Left renal pelvis (tissue), 4 donors: Measurements from ENCODE around the gene MACROD1. TPM values are rescaled to one million over a fixed set of nuclear protein-coding genes. Genes with fewer than 3 reads are reported as not detected.

Experiments
- DNase-seq, 4 donors: peaks; one replicate each; pipeline ENCODE4 v3.0.0-alpha.2; 2013; ENCODE audit warnings: low read depth in 4 of 4, low spot score in 3 of 4
- polyA plus RNA-seq, 4 donors: library from polyadenylated mRNA; unstranded; fragments of 120-200 nt; gene quantifications; one replicate each; pipeline ENCODE4 v1.2.1, GENCODE V29; 2013; ENCODE audit not compliant: insufficient read length in 4 of 4

MACROD1 gene
- polyA plus RNA-seq, 4 donors, result 14.9 to 17.8 (median 15.3) TPM

DNA sequence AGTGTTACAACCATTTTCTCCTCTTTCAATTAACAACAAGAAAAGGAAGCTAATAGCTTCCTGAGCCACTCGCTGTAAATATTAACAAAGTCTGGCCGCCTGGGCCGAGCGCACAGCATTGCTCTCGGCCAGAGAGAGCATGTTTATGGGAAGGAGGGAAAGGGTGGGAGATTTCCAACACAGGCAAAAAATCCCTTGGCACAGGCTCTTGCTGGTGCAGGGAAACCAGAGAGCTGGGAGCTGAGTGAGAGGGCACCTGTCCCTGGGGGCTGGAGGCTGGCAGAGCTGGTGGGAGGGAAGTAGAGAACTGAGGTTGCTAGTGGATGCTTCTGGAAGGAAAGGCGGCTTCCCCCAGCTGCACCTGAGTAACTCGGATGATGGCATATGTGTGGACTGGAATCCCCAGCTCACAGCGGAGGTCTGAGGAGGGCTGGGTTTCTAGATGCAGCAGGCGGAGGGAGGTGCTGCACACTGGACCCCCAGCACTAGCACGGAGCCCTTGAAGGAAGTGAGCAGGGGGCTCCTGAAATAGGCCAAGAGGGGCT, 70.6 kb downstream of the MACROD1 start:
- no peak for DNase-seq

- no peak for DNase-seq
Observed at GRCh38 chr11:64094463-64095260, 71.3 kb downstream of the MACROD1 start.

DNA sequence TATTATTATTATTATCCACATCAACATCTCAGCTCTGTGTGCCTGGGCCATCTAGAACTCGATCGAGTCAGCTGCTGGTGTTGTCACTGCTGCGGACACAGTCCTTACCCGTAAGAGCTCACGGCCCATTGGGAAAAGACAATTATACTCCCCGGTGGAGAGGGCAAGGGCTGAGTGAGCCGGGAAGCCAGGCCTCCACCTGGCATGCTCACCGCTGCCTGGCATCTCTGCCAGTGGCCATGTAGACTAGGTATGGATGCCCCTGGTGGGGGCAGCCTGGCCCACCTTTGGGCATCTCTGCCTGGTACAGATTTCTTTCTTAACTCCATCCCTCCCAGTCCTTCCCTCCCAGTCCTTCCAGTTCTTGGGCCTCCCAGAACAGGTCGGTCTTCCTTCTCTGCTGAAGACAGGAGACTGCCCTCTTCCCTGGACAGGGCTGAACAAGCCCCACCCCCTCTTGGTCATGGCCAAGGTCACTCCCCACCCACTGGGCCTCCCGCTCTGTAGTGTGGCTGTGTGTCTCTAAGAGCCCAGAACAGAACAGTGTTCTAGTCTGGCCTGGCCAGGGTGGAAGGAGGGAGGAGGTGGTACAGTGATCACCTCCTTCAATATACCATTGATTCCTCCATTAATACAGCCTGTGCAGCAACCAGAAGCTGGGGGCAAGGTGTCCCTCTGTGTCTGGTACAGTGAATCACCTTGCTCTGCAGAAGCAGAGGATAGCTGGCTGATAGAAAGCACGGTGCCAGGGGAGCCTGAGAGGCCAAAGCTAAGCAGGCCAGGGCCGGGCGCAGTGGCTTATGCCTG, 72.5 kb downstream of the MACROD1 start:
- no peak for DNase-seq

- no peak for DNase-seq
Observed at GRCh38 chr11:64092761-64093136, 73.2 kb downstream of the MACROD1 start.

GRCh38 chr11:64092111-64092760, 73.7 kb downstream of the MACROD1 start:
- no peak for DNase-seq

GRCh38 chr11:64090806-64091516, 75.0 kb downstream of the MACROD1 start:
- no peak for DNase-seq

GRCh38 chr11:64089915-64090805, 75.8 kb downstream of the MACROD1 start:
- DNase-seq, result no peak

GRCh38 chr11:64089493-64089892, 76.4 kb downstream of the MACROD1 start:
- DNase-seq, result no peak

DNA sequence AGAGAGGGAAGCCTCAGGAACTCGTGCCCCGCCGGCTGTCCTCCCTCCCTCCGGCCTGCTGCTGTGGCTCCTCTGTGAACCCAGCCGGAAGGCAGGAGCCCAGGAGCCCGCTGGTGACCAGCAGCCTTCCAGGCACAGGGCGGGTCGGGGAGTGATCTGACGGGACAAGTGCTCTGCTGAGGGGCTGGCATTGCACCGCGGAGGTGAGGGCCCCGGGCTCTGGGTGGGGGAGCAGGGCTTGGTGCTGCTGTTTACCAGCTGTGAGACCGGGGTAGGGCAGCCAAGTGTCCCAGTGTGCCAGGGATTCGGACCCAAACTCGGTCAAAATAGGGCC, 76.9 kb downstream of the MACROD1 start:
- no peak for DNase-seq

- no peak for DNase-seq
Observed at GRCh38 chr11:64088162-64089026, 77.5 kb downstream of the MACROD1 start.

- DNase-seq, result no peak
Observed at GRCh38 chr11:64086258-64087123, 79.4 kb downstream of the MACROD1 start.

DNA sequence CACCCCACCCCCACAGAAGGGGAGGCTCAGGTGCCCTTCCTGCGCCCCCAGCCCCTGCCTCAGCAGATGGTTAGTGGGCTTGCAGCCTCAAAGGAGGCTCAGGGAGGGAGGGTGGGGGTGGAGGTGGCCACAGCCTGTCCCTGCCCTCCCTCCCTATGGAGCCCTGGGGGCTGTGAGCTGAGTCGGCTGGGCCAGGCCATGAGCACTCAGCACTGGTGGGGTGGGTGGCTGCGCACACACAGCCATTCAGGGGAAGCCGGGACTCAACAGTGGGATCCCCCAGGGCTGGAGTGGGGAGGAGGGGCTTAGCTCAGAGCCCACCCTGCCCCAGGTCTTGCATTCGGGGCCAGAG, 80.0 kb downstream of the MACROD1 start:
- DNase-seq, result no peak

- peak in 1 of 4 donors; percentile 64 for DNase-seq
Observed at GRCh38 chr11:64084951-64085710, 80.8 kb downstream of the MACROD1 start.

- no peak for DNase-seq
Observed at GRCh38 chr11:64084146-64084950, 81.6 kb downstream of the MACROD1 start.

- DNase-seq, result no peak
Observed at GRCh38 chr11:64083398-64084080, 82.4 kb downstream of the MACROD1 start.
